HFF-Myc (cell line): Measurements from ENCODE around the gene BICDL2.
A peak's percentile ranks its signal among the peaks of the same experiment; 100 is the strongest.

ENCODE experiments used
- DNase-seq: peaks from one replicate; pipeline ENCODE4 v3.0.0-alpha.2; 2011; ENCODE audit warnings: low read depth; ENCODE audit errors: extremely low read depth
- H3K4me3 ChIP-seq: replicated peaks from 2 replicates; pipeline ENCODE4 v1.5.1; 2011; ENCODE audit warnings: low read depth, mild to moderate bottlenecking, control low read depth, low read length
- TF ChIP-seq, protein P1 (sequence below): IDR thresholded peaks from 2 replicates; pipeline ENCODE4 v1.5.1; 2012; ENCODE audit warnings: mild to moderate bottlenecking, low read depth, low read length, control low read depth; ENCODE audit errors: missing control alignments

The BICDL2 gene

DNA sequence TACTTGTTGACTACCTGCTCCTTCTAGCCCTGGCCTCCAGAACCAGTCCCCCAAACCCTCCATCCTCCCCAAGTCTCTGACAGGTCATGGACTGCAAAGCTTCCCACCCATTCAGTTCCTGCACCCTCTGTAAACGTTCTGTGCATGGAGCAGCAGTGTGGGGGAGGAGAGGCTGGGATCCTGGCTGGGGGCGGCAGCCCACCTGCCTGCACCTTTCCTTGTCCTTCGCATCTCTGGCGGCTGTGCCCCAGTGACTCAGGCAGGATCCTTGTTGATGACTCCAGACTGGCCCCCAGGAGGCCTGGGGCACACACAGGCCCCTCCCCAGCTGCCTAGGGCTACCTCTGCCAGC lies 54.9 kb downstream of the BICDL2 start:
- DNase-seq, result no peak
- TF ChIP-seq, protein P1, sequence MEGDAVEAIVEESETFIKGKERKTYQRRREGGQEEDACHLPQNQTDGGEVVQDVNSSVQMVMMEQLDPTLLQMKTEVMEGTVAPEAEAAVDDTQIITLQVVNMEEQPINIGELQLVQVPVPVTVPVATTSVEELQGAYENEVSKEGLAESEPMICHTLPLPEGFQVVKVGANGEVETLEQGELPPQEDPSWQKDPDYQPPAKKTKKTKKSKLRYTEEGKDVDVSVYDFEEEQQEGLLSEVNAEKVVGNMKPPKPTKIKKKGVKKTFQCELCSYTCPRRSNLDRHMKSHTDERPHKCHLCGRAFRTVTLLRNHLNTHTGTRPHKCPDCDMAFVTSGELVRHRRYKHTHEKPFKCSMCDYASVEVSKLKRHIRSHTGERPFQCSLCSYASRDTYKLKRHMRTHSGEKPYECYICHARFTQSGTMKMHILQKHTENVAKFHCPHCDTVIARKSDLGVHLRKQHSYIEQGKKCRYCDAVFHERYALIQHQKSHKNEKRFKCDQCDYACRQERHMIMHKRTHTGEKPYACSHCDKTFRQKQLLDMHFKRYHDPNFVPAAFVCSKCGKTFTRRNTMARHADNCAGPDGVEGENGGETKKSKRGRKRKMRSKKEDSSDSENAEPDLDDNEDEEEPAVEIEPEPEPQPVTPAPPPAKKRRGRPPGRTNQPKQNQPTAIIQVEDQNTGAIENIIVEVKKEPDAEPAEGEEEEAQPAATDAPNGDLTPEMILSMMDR, result no peak
- no peak overlapping the region for H3K4me3 ChIP-seq

DNA sequence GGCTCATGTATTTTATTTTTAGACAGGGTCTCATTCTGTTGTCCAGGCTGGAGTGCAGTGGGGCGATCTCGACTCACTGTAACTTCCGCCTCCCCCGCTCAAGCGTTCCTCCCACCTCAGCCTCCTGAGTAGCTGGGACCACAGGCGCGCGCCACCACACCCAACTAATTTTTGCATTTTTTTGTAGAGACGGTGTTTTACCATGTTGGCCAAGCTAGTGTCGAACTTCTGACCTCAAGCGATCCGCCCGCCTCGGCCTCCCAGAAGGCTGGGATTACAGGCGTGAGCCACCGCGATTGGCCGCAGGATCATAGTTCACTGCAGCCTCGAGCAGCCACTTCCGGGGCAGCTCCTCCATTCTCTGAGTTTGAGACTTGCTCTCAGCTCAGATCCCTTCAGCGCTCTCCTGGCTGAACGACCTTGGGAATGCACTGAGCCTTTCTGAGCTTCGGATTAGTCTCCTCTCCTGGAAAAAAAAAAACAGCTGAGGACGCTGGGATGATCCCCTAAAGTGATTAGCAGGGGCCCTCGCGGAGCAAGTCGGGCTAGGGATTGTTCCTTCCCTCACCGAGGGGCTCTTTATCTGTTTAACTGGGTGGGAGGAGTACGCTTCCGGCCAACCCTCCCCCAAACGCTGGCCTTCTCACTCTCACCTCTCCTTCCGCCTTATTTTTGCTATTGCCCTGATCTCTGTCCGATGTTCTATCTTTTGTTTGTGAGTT lies 55.4 kb downstream of the BICDL2 start:
- peak overlapping the region; percentile 65 for H3K4me3 ChIP-seq
- no peak for DNase-seq
- TF ChIP-seq, protein P1, result no peak

DNA sequence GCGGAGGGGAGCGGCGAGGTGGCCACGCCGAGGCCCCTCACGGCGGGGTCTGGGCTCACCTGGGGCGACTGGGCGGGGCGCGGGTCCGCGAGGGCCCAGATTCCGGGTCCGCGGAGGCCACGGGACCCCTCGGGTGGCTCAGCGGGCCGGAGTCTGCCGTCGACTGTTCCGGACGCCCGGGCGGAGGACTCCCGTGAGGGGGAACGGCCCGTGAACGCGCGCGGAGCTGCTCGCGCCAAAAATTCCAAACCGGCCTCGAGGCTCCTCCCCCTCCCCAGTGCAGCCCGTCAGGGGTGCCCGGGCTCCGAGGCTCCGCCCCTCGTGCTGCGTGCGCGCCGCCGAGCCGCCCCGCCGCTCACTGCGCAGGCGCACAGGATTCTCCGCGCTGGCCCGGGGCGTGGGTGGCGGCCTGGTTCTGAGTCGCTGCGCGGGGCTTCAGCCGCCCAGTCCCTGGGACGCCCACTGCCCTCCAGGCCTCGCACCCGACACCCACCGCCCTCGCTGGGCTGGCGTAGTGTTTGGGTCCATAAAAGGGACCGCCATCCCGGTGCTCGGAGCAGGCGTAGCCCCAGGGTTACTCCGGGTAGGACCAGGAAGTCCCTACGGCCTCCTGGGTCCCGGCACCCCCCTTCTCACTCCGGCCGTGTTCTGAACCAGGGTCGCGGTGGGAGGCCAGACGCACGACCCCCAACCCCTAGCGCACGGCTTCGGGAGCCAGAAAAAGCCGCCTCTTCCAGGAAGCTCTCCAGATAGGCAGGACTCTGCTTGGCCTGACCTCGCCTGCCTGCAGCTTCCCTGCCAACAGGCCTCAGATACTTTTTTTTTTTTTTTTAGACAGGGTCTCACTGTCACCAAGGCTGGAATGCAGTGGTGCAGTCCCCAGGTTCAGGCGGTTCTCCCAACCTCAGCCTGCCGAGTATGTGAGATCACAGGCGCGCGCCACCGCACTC lies 56.2 kb downstream of the BICDL2 start, which contains the start of gene PKMYT1:
TSS of gene PKMYT1 (minus strand) at position 220 of the 950 bp plus-strand sequence. CDS start 789 bp downstream, outside the sequence.
- H3K4me3 ChIP-seq, result peak within 1 kb of the TSS; percentile 65
- peak; percentile 42 for DNase-seq
- TF ChIP-seq, protein P1, result no peak

DNA sequence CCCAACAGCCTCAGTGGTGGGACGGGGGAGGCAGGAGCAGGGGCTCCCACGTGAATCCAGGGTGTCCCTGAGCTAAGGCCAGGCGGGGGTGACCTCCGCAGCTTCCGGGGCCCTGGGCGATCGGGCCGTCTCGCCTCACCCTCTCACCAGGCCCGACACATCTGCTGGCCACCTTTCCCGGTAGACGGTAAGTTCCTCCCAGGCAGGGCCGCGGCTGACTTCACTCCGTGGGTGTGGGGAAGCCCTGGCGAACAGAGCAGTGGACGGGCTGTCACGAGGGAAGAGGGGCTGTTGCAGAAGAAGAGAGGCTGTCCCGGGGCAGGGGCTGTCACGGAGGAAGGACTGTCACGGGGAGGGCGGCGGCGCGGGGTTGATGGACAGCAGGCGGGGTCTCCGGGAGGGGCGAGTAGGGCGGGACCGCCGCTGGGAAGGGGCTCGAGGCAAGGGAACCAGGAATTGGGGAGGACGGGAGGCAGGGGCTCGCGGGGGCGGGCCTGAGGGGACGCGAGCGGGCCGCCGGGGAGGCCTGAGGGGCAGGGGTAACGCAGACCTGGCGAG lies 57.0 kb downstream of the BICDL2 start:
- DNase-seq, result no peak
- TF ChIP-seq, protein P1, result no peak

More for the DNA sequence above, 57.0 kb downstream of the BICDL2 start:
- peak overlapping the region; percentile 65 for H3K4me3 ChIP-seq
